A549 (cell line): Measurements from ENCODE around the gene CDH22.

ENCODE experiments used
- JUN ChIP-seq, 2 experiments: fragments of >200 bp; sonication (Bioruptor Twin); formaldehyde crosslinking; IDR thresholded peaks; 2 replicates in 1 of 2; 3 replicates in 1 of 2; pipeline ENCODE4 v1.6.1; 2016 to 2017
- MYC ChIP-seq: IDR thresholded peaks from 2 replicates; pipeline ENCODE4 v1.6.1; 2012; ENCODE audit warnings: mild to moderate bottlenecking, inconsistent platforms, low read length, improper control_type of control experiment, borderline replicate concordance
- NFE2L2 ChIP-seq: fragments of 150-350 bp; conservative IDR thresholded peaks from 2 replicates; pipeline ENCODE4 v1.6.1; 2014; ENCODE audit warnings: low read length
- NPAS2 ChIP-seq: fragments of 250-450 bp; sonication (Bioruptor Pico); IDR thresholded peaks from 2 replicates; pipeline ENCODE4 v1.8.0; 2022; ENCODE audit warnings: mild to moderate bottlenecking, moderate library complexity, borderline replicate concordance
- RAD21 ChIP-seq, 2 experiments: fragments of >200 bp in 1 of 2; sonication (Bioruptor Twin) in 1 of 2; formaldehyde crosslinking in 1 of 2; IDR thresholded peaks in 1 of 2; conservative IDR thresholded peaks in 1 of 2; 2 replicates in 1 of 2; 3 replicates in 1 of 2; pipeline ENCODE4 v1.6.1; 2012 to 2018; ENCODE audit warnings: inconsistent platforms in 1 of 2
- TF ChIP-seq, protein P1 (sequence below): fragments of 200-600 bp; sonication (generic); IDR thresholded peaks from 2 replicates; pipeline ENCODE4 v1.6.1; 2016; ENCODE audit warnings: antibody characterized with exemption, mild to moderate bottlenecking, moderate library complexity
- TF ChIP-seq, protein P2 (sequence below): fragments of >200 bp; sonication (Bioruptor Twin); formaldehyde crosslinking; IDR thresholded peaks from 3 replicates; pipeline ENCODE4 v1.5.1; 2016

DNA sequence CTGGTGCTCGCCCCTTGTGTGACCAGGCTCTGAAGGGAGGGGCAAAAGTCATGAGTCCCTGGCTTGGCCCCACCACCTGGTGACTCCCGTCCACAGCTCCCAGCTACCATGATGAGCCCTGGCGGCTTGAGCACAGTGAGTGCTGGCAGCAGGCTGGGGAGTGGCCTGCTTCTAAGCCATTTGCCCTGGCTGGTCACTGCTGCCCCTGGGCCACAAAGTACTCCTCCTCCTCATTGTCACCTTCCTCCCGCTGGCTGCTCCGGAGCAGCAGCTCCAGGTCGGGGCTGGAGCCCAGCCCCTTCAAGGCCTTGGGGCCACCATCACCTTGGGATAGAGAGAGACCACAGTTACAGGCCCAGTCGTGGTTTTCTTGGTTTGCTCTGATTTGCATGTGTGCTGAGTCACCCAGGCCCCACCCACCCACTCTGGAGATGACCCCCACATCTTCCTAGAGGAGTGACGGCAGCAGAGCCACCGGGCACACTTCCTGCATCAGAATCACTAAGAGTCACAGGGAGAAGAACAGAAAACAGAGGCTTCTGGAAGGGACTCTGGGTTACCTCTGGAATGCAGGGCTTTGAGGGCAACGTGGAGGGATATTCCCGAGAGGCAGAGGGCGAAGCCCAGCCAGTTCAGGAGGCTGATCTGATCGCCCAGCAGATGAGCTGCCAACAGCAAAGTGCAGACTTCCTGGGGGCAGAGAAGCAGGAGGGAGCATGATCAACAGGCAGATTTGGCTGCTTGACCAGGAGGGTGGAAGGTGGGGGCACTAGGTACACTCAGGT, 42.1 kb upstream of the CDH22 start:
- TF ChIP-seq, protein P1, sequence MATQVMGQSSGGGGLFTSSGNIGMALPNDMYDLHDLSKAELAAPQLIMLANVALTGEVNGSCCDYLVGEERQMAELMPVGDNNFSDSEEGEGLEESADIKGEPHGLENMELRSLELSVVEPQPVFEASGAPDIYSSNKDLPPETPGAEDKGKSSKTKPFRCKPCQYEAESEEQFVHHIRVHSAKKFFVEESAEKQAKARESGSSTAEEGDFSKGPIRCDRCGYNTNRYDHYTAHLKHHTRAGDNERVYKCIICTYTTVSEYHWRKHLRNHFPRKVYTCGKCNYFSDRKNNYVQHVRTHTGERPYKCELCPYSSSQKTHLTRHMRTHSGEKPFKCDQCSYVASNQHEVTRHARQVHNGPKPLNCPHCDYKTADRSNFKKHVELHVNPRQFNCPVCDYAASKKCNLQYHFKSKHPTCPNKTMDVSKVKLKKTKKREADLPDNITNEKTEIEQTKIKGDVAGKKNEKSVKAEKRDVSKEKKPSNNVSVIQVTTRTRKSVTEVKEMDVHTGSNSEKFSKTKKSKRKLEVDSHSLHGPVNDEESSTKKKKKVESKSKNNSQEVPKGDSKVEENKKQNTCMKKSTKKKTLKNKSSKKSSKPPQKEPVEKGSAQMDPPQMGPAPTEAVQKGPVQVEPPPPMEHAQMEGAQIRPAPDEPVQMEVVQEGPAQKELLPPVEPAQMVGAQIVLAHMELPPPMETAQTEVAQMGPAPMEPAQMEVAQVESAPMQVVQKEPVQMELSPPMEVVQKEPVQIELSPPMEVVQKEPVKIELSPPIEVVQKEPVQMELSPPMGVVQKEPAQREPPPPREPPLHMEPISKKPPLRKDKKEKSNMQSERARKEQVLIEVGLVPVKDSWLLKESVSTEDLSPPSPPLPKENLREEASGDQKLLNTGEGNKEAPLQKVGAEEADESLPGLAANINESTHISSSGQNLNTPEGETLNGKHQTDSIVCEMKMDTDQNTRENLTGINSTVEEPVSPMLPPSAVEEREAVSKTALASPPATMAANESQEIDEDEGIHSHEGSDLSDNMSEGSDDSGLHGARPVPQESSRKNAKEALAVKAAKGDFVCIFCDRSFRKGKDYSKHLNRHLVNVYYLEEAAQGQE: no peak
- TF ChIP-seq, protein P2, sequence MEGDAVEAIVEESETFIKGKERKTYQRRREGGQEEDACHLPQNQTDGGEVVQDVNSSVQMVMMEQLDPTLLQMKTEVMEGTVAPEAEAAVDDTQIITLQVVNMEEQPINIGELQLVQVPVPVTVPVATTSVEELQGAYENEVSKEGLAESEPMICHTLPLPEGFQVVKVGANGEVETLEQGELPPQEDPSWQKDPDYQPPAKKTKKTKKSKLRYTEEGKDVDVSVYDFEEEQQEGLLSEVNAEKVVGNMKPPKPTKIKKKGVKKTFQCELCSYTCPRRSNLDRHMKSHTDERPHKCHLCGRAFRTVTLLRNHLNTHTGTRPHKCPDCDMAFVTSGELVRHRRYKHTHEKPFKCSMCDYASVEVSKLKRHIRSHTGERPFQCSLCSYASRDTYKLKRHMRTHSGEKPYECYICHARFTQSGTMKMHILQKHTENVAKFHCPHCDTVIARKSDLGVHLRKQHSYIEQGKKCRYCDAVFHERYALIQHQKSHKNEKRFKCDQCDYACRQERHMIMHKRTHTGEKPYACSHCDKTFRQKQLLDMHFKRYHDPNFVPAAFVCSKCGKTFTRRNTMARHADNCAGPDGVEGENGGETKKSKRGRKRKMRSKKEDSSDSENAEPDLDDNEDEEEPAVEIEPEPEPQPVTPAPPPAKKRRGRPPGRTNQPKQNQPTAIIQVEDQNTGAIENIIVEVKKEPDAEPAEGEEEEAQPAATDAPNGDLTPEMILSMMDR: no peak
- TF ChIP-seq JUN (IDR thresholded peaks at IDR 0.05) (no peak), MYC (no peak), RAD21 (conservative IDR thresholded peaks at IDR 0.05 in 1 of 2, IDR thresholded peaks at IDR 0.05 in 1 of 2) (no peak), NPAS2 (CRISPR knock-in tag) (no peak), NFE2L2 (no peak)
